ENCODE data around the gene OR11H6.
"Not testable (repeated sequence)": the region's sequence is repeated elsewhere in the genome, so short reads cannot be mapped to it uniquely, and the experiment has no call there.

GRCh38 chr14:20195170-20195569 lies 28.3 kb upstream of the OR11H6 start:
- TF ChIP-seq, protein P1, sequence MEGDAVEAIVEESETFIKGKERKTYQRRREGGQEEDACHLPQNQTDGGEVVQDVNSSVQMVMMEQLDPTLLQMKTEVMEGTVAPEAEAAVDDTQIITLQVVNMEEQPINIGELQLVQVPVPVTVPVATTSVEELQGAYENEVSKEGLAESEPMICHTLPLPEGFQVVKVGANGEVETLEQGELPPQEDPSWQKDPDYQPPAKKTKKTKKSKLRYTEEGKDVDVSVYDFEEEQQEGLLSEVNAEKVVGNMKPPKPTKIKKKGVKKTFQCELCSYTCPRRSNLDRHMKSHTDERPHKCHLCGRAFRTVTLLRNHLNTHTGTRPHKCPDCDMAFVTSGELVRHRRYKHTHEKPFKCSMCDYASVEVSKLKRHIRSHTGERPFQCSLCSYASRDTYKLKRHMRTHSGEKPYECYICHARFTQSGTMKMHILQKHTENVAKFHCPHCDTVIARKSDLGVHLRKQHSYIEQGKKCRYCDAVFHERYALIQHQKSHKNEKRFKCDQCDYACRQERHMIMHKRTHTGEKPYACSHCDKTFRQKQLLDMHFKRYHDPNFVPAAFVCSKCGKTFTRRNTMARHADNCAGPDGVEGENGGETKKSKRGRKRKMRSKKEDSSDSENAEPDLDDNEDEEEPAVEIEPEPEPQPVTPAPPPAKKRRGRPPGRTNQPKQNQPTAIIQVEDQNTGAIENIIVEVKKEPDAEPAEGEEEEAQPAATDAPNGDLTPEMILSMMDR (IDR thresholded peaks at IDR 0.05) = not testable (repeated sequence)
- not testable (repeated sequence) for TF ChIP-seq EZH2 (IDR thresholded peaks at IDR 0.05; ENCODE audit: borderline replicate concordance, insufficient read depth, low read depth, low read length, poor library complexity, severe bottlenecking)
